HepG2 (cell line): ENCODE data around the gene BIRC5. TPM values are rescaled to one million over a fixed set of nuclear protein-coding genes. Genes with fewer than 3 reads are reported as not detected.

ENCODE experiments used
- BCLAF1 ChIP-seq: fragments of 450-650 bp; IDR thresholded peaks from 2 replicates; pipeline ENCODE4 v1.6.1; 2017; ENCODE audit warnings: mild to moderate bottlenecking
- ISL2 ChIP-seq: sonication (generic); formaldehyde crosslinking; IDR thresholded peaks from 2 replicates; pipeline ENCODE4 v1.5.0; 2020; ENCODE audit warnings: missing genetic modification reagents
- NR2F2 ChIP-seq: IDR thresholded peaks from 2 replicates; pipeline ENCODE4 v1.6.1; 2012; ENCODE audit warnings: low read depth, inconsistent platforms, borderline replicate concordance
- SETDB1 ChIP-seq: sonication (generic); formaldehyde crosslinking; IDR thresholded peaks from 2 replicates; pipeline ENCODE4 v1.5.1; 2020; ENCODE audit warnings: missing genetic modification reagents, mild to moderate bottlenecking, borderline replicate concordance
- SIX1 ChIP-seq: sonication (generic); formaldehyde crosslinking; IDR thresholded peaks from 2 replicates; pipeline ENCODE4 v1.4.0; 2020; ENCODE audit warnings: missing genetic modification reagents, borderline replicate concordance
- ZNF34 ChIP-seq: sonication (generic); formaldehyde crosslinking; IDR thresholded peaks from 2 replicates; pipeline ENCODE4 v1.4.0; 2020; ENCODE audit warnings: mild to moderate bottlenecking, missing genetic modification reagents, borderline replicate concordance
- ZNF44 ChIP-seq: sonication (generic); formaldehyde crosslinking; IDR thresholded peaks from 2 replicates; pipeline ENCODE4 v1.5.1; 2020; ENCODE audit warnings: mild to moderate bottlenecking, missing genetic modification reagents
- polyA plus RNA-seq, 8 experiments: library from polyadenylated mRNA; depleted of rRNA in 3 of 8; stranded (reverse) in 7 of 8; unstranded in 1 of 8; fragments of >200 nt; fragmentation: Illumina TruSeq in 4 of 8; extraction: Trizol in 4 of 8; gene quantifications; 2 replicates each; pipeline versions ENCODE4 v1.2.1 to v1.2.3, GENCODE V29; 2011 to 2016; ENCODE audit warnings: low read depth in 4 of 8, missing spikeins in 1 of 8, mixed read lengths in 1 of 8; ENCODE audit not compliant: insufficient read depth in 1 of 8
- total RNA-seq, 5 experiments: library from RNA; depleted of rRNA; stranded (reverse); fragments of >200 nt; fragmentation: Illumina TruSeq; extraction: Trizol; gene quantifications; 2 replicates each; pipeline ENCODE4 v1.2.3, GENCODE V29; 2016; ENCODE audit warnings: low read depth in 1 of 5
- TF ChIP-seq, protein P1 (sequence below): sonication (generic); formaldehyde crosslinking; IDR thresholded peaks from 2 replicates; pipeline ENCODE4 v1.4.0; 2020; ENCODE audit warnings: missing genetic modification reagents, borderline replicate concordance
- TF ChIP-seq, protein P2 (sequence below): sonication (generic); formaldehyde crosslinking; IDR thresholded peaks from 2 replicates; pipeline ENCODE4 v1.5.0; 2020; ENCODE audit warnings: mild to moderate bottlenecking, missing genetic modification reagents, borderline replicate concordance
- TF ChIP-seq, protein P3 (sequence below): sonication (generic); formaldehyde crosslinking; IDR thresholded peaks from 2 replicates; pipeline ENCODE4 v1.5.0; 2020; ENCODE audit warnings: missing genetic modification reagents

Gene BIRC5
- total and polyA plus RNA-seq, 2 of the 13 experiments (the other 11 are each of a cell fraction or from before 2014, with no cell fraction given) = 30.3 to 135 TPM

DNA sequence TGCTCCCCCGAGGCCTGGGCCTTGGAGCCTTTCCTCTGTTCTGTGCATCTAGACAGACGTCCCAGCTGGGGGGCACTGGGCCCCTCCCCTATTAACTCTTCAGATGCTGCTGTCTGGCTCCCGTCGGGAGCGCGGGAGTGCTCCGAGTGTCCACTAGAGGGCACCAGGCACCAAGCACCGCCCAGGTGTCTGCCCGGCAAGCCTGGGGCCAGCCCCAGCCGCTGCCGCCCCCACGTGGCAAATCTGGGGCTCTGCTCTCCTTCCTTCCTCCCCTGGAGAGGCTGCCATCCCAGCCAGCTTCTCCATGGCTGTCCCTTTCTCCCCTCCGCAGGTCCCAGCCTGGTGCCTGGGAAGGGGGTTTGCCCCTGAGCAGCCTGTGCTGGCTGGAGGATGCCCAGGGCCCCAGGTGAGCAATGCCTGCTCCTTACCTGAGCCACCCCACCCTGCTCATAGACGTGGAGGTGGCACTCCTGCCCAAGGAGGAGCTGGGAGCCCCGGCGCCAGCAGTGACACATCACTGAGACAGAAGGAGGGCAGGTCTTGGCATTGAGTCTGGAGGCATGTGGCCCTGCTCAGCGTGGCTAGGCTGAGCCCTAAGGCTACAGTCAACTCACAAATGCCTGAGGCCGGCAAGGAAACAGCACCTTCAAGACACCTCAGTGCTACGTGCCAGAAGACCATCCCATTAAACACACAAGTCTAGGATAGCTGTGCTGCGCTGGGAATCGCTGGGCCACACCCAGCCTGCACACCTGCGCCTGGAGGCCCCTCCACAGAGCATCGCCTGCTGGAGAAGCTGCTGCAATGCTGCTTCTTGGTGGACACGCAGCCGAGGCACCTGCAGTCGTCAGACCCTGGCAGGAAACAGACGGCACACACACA lies 37.1 kb downstream of the BIRC5 start (continued):
- TF ChIP-seq, protein P1, sequence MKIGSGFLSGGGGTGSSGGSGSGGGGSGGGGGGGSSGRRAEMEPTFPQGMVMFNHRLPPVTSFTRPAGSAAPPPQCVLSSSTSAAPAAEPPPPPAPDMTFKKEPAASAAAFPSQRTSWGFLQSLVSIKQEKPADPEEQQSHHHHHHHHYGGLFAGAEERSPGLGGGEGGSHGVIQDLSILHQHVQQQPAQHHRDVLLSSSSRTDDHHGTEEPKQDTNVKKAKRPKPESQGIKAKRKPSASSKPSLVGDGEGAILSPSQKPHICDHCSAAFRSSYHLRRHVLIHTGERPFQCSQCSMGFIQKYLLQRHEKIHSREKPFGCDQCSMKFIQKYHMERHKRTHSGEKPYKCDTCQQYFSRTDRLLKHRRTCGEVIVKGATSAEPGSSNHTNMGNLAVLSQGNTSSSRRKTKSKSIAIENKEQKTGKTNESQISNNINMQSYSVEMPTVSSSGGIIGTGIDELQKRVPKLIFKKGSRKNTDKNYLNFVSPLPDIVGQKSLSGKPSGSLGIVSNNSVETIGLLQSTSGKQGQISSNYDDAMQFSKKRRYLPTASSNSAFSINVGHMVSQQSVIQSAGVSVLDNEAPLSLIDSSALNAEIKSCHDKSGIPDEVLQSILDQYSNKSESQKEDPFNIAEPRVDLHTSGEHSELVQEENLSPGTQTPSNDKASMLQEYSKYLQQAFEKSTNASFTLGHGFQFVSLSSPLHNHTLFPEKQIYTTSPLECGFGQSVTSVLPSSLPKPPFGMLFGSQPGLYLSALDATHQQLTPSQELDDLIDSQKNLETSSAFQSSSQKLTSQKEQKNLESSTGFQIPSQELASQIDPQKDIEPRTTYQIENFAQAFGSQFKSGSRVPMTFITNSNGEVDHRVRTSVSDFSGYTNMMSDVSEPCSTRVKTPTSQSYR (CRISPR knock-in tag) = no peak
- TF ChIP-seq ISL2 (CRISPR knock-in tag) (peak; percentile 49; the same call in 1 of the 2 replicates), ZNF34 (no peak), SIX1 (CRISPR knock-in tag) (peak; percentile 27; the same call in 1 of the 2 replicates), SETDB1 (CRISPR knock-in tag) (no peak), NR2F2 (no peak; the same call in 1 of the 2 replicates), ZNF44 (CRISPR knock-in tag) (no peak), BCLAF1 (no peak)
- TF ChIP-seq, protein P2, sequence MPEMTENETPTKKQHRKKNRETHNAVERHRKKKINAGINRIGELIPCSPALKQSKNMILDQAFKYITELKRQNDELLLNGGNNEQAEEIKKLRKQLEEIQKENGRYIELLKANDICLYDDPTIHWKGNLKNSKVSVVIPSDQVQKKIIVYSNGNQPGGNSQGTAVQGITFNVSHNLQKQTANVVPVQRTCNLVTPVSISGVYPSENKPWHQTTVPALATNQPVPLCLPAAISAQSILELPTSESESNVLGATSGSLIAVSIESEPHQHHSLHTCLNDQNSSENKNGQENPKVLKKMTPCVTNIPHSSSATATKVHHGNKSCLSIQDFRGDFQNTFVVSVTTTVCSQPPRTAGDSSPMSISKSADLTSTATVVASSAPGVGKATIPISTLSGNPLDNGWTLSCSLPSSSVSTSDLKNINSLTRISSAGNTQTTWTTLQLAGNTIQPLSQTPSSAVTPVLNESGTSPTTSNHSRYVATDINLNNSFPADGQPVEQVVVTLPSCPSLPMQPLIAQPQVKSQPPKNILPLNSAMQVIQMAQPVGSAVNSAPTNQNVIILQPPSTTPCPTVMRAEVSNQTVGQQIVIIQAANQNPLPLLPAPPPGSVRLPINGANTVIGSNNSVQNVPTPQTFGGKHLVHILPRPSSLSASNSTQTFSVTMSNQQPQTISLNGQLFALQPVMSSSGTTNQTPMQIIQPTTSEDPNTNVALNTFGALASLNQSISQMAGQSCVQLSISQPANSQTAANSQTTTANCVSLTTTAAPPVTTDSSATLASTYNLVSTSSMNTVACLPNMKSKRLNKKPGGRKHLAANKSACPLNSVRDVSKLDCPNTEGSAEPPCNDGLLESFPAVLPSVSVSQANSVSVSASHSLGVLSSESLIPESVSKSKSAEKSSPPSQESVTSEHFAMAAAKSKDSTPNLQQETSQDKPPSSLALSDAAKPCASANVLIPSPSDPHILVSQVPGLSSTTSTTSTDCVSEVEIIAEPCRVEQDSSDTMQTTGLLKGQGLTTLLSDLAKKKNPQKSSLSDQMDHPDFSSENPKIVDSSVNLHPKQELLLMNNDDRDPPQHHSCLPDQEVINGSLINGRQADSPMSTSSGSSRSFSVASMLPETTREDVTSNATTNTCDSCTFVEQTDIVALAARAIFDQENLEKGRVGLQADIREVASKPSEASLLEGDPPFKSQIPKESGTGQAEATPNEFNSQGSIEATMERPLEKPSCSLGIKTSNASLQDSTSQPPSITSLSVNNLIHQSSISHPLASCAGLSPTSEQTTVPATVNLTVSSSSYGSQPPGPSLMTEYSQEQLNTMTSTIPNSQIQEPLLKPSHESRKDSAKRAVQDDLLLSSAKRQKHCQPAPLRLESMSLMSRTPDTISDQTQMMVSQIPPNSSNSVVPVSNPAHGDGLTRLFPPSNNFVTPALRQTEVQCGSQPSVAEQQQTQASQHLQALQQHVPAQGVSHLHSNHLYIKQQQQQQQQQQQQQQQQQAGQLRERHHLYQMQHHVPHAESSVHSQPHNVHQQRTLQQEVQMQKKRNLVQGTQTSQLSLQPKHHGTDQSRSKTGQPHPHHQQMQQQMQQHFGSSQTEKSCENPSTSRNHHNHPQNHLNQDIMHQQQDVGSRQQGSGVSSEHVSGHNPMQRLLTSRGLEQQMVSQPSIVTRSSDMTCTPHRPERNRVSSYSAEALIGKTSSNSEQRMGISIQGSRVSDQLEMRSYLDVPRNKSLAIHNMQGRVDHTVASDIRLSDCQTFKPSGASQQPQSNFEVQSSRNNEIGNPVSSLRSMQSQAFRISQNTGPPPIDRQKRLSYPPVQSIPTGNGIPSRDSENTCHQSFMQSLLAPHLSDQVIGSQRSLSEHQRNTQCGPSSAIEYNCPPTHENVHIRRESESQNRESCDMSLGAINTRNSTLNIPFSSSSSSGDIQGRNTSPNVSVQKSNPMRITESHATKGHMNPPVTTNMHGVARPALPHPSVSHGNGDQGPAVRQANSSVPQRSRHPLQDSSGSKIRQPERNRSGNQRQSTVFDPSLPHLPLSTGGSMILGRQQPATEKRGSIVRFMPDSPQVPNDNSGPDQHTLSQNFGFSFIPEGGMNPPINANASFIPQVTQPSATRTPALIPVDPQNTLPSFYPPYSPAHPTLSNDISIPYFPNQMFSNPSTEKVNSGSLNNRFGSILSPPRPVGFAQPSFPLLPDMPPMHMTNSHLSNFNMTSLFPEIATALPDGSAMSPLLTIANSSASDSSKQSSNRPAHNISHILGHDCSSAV = no peak
- TF ChIP-seq, protein P3, sequence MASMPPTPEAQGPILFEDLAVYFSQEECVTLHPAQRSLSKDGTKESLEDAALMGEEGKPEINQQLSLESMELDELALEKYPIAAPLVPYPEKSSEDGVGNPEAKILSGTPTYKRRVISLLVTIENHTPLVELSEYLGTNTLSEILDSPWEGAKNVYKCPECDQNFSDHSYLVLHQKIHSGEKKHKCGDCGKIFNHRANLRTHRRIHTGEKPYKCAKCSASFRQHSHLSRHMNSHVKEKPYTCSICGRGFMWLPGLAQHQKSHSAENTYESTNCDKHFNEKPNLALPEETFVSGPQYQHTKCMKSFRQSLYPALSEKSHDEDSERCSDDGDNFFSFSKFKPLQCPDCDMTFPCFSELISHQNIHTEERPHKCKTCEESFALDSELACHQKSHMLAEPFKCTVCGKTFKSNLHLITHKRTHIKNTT (CRISPR knock-in tag) = no peak
